ENCODE data around the gene ANO3. TPM values are rescaled to one million over a fixed set of nuclear protein-coding genes. Genes with fewer than 3 reads are reported as not detected.

The ANO3 gene
- total and polyA plus RNA-seq, 2 experiments from 2014 or later = not detected

DNA sequence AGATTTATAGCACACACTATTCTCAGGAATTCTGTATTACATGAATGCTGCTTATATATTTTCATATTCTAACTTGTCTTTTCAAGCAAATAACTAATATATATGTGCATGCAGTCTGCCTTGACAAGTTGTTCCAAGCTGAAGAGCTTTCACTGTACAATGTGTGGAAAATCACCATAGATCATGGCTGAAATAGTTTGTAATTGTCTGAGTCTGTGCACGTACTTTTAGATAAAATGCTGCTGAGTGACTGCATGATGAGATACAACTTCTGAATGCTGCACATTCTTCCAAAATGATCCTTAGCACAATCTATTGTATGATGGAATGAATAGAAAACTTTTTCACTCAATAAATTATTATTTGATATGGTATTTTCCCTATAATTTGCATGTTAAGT lies 331.0 kb downstream of the ANO3 start:
- TF ChIP-seq, protein P1, sequence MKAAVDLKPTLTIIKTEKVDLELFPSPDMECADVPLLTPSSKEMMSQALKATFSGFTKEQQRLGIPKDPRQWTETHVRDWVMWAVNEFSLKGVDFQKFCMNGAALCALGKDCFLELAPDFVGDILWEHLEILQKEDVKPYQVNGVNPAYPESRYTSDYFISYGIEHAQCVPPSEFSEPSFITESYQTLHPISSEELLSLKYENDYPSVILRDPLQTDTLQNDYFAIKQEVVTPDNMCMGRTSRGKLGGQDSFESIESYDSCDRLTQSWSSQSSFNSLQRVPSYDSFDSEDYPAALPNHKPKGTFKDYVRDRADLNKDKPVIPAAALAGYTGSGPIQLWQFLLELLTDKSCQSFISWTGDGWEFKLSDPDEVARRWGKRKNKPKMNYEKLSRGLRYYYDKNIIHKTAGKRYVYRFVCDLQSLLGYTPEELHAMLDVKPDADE (IDR thresholded peaks at IDR 0.05) = no peak
- TF ChIP-seq ZNF114 (CRISPR knock-in tag; IDR thresholded peaks at IDR 0.05) = no peak
- H3K27me3 ChIP-seq (ENCODE audit: insufficient read depth) = no peaks in the 10 kb centered on the region
- Mint-ChIP-seq H3K4me3 (no peak overlapping the region), H3K36me3 (ENCODE audit: low read depth) (no peaks in the 10 kb centered on the region), H3K27ac (no peak overlapping the region), H3K27me3 (ENCODE audit: insufficient read depth, low read depth, poor library complexity) (no peaks in the 10 kb centered on the region), H3K9me3 (no peaks in the 10 kb centered on the region), H3K4me1 (peaks cover 8% of the 10 kb centered on the region)
- H4K20me1 ChIP-seq (replicated peaks; ENCODE audit: insufficient read depth) = no peaks in the 10 kb centered on the region
- no peak overlapping the region for H2AFZ ChIP-seq
- H3K4me1 ChIP-seq (ENCODE audit: insufficient read depth) = no peaks in the 10 kb centered on the region
- H3K27ac ChIP-seq (ENCODE audit: low read depth) = no peak overlapping the region
- H3K9me2 ChIP-seq (ENCODE audit: insufficient read depth) = no peaks in the 10 kb centered on the region
- DNase-seq (ENCODE audit: low spot score) (no peak), ATAC-seq (no peak)
- H3K79me2 ChIP-seq (replicated peaks; ENCODE audit: insufficient read depth) = no peaks in the 10 kb centered on the region
- no peaks in the 10 kb centered on the region for H3F3A ChIP-seq (replicated peaks; ENCODE audit: low read depth)
- H3K4me3 ChIP-seq = no peak overlapping the region
- H3K4me2 ChIP-seq = no peak overlapping the region
- no peaks in the 10 kb centered on the region for H3K36me3 ChIP-seq (ENCODE audit: insufficient read depth)

DNA sequence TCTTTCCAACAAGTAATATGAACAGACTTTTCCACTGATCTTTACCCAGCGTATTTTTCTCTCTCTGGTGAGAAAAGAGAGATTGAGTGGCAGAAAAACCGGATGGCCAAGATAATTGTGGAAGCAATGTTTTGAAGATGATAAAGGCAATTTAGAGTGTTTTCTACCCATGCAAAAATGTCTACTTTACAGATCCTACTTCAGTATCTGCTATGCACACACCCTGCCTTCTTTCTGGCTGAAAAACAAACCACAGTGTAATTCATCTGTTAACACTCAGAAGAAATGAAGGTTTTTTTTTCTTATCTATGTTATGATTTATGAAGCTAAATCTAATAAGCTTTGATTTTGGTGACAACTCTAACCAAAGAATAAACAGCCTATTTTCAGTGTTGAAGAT lies 333.1 kb downstream of the ANO3 start:
- Histone ChIP-seq H3K79me2 (replicated peaks; ENCODE audit: insufficient read depth) (no peaks in the 10 kb centered on the region), H3K4me2 (no peak overlapping the region), H4K20me1 (replicated peaks; ENCODE audit: insufficient read depth) (no peaks in the 10 kb centered on the region), H3K4me1 (ENCODE audit: insufficient read depth) (no peaks in the 10 kb centered on the region), H3K36me3 (ENCODE audit: insufficient read depth) (no peaks in the 10 kb centered on the region), H3K27ac (ENCODE audit: low read depth) (no peak overlapping the region), H3F3A (replicated peaks; ENCODE audit: low read depth) (no peaks in the 10 kb centered on the region), H3K27me3 (ENCODE audit: insufficient read depth) (no peaks in the 10 kb centered on the region), H3K9me2 (ENCODE audit: insufficient read depth) (no peaks in the 10 kb centered on the region), H2AFZ (no peak overlapping the region), H3K4me3 (no peak overlapping the region)
- Mint-ChIP-seq H3K36me3 (ENCODE audit: low read depth) (no peaks in the 10 kb centered on the region), H3K4me1 (peaks cover 8% of the 10 kb centered on the region), H3K27ac (no peak overlapping the region), H3K4me3 (no peak overlapping the region), H3K27me3 (ENCODE audit: insufficient read depth, low read depth, poor library complexity) (no peaks in the 10 kb centered on the region), H3K9me3 (no peaks in the 10 kb centered on the region)
- ATAC-seq (no peak), DNase-seq (ENCODE audit: low spot score) (no peak)
- TF ChIP-seq STAT1 (IDR thresholded peaks at IDR 0.05; ENCODE audit: unreplicated experiment) (no peak), CREB1 (CRISPR knock-in tag; IDR thresholded peaks at IDR 0.05; ENCODE audit: low read depth) (no peak), EZH2 (IDR thresholded peaks at IDR 0.05; ENCODE audit: low read depth, unreplicated experiment) (no peak), NANOG (IDR thresholded peaks at IDR 0.05; ENCODE audit: borderline replicate concordance) (no peak), EZH2phosphoT487 (IDR thresholded peaks at IDR 0.05; ENCODE audit: unreplicated experiment) (no peak), ZNF331 (CRISPR knock-in tag; IDR thresholded peaks at IDR 0.05; ENCODE audit: low read depth) (no peak)

DNA sequence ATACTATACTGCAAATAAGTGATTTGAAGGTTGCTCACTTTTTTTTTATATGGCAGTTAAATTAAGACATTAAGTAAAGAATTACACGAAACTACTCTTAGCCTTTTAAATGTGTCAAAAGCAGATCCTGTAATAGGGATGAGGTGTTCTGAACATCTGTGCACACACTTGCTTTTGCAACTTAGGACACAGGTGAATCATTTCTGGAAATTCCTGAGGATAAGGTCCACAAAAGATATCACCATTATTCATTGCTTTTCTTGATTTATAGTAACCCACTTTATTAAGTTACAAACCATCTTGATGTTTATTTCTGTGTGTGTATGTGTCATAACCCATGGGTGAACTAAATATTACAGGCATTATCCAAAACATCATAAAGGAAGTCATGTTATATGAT lies 334.0 kb downstream of the ANO3 start:
- H4K20me1 ChIP-seq (replicated peaks; ENCODE audit: insufficient read depth) = no peaks in the 10 kb centered on the region
- no peak overlapping the region for H3K27ac Mint-ChIP-seq
- H3K36me3 Mint-ChIP-seq (ENCODE audit: low read depth) = no peaks in the 10 kb centered on the region
- H3K4me3 Mint-ChIP-seq = no peak overlapping the region
- no peaks in the 10 kb centered on the region for H3K27me3 ChIP-seq (ENCODE audit: insufficient read depth)
- H3K4me2 ChIP-seq = no peak overlapping the region
- H3K79me2 ChIP-seq (replicated peaks; ENCODE audit: insufficient read depth) = no peaks in the 10 kb centered on the region
- ATAC-seq (no peak), DNase-seq (ENCODE audit: low spot score) (no peak)
- H3F3A ChIP-seq (replicated peaks; ENCODE audit: low read depth) = no peaks in the 10 kb centered on the region
- no peaks in the 10 kb centered on the region for H3K27me3 Mint-ChIP-seq (ENCODE audit: insufficient read depth, low read depth, poor library complexity)
- no peaks in the 10 kb centered on the region for H3K4me1 ChIP-seq (ENCODE audit: insufficient read depth)
- no peaks in the 10 kb centered on the region for H3K9me2 ChIP-seq (ENCODE audit: insufficient read depth)
- H3K27ac ChIP-seq (ENCODE audit: low read depth) = no peak overlapping the region
- H3K9me3 Mint-ChIP-seq = no peaks in the 10 kb centered on the region
- H2AFZ ChIP-seq = no peak overlapping the region
- H3K4me1 Mint-ChIP-seq = peaks cover 8% of the 10 kb centered on the region
- no peak overlapping the region for H3K4me3 ChIP-seq
- no peaks in the 10 kb centered on the region for H3K36me3 ChIP-seq (ENCODE audit: insufficient read depth)
- no peak for TF ChIP-seq EZH2 (IDR thresholded peaks at IDR 0.05; ENCODE audit: low read depth, unreplicated experiment)
- no peak for TF ChIP-seq EZH2phosphoT487 (IDR thresholded peaks at IDR 0.05; ENCODE audit: unreplicated experiment)
- TF ChIP-seq, protein P1 (IDR thresholded peaks at IDR 0.05) = no peak
- TF ChIP-seq, protein P2, sequence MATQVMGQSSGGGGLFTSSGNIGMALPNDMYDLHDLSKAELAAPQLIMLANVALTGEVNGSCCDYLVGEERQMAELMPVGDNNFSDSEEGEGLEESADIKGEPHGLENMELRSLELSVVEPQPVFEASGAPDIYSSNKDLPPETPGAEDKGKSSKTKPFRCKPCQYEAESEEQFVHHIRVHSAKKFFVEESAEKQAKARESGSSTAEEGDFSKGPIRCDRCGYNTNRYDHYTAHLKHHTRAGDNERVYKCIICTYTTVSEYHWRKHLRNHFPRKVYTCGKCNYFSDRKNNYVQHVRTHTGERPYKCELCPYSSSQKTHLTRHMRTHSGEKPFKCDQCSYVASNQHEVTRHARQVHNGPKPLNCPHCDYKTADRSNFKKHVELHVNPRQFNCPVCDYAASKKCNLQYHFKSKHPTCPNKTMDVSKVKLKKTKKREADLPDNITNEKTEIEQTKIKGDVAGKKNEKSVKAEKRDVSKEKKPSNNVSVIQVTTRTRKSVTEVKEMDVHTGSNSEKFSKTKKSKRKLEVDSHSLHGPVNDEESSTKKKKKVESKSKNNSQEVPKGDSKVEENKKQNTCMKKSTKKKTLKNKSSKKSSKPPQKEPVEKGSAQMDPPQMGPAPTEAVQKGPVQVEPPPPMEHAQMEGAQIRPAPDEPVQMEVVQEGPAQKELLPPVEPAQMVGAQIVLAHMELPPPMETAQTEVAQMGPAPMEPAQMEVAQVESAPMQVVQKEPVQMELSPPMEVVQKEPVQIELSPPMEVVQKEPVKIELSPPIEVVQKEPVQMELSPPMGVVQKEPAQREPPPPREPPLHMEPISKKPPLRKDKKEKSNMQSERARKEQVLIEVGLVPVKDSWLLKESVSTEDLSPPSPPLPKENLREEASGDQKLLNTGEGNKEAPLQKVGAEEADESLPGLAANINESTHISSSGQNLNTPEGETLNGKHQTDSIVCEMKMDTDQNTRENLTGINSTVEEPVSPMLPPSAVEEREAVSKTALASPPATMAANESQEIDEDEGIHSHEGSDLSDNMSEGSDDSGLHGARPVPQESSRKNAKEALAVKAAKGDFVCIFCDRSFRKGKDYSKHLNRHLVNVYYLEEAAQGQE (IDR thresholded peaks at IDR 0.05; ENCODE audit: unreplicated experiment) = no peak
- TF ChIP-seq NANOG (IDR thresholded peaks at IDR 0.05; ENCODE audit: borderline replicate concordance) = no peak
- no peak for TF ChIP-seq STAT1 (IDR thresholded peaks at IDR 0.05; ENCODE audit: unreplicated experiment)
- no peak for TF ChIP-seq JUNB (IDR thresholded peaks at IDR 0.05; ENCODE audit: unreplicated experiment)
- TF ChIP-seq, protein P3, sequence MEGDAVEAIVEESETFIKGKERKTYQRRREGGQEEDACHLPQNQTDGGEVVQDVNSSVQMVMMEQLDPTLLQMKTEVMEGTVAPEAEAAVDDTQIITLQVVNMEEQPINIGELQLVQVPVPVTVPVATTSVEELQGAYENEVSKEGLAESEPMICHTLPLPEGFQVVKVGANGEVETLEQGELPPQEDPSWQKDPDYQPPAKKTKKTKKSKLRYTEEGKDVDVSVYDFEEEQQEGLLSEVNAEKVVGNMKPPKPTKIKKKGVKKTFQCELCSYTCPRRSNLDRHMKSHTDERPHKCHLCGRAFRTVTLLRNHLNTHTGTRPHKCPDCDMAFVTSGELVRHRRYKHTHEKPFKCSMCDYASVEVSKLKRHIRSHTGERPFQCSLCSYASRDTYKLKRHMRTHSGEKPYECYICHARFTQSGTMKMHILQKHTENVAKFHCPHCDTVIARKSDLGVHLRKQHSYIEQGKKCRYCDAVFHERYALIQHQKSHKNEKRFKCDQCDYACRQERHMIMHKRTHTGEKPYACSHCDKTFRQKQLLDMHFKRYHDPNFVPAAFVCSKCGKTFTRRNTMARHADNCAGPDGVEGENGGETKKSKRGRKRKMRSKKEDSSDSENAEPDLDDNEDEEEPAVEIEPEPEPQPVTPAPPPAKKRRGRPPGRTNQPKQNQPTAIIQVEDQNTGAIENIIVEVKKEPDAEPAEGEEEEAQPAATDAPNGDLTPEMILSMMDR (conservative IDR thresholded peaks at IDR 0.05; ENCODE audit: low read depth in 2 of 2) = no peak
- TF ChIP-seq ZNF331 (CRISPR knock-in tag; IDR thresholded peaks at IDR 0.05; ENCODE audit: low read depth) = no peak
- no peak for TF ChIP-seq CREB1 (CRISPR knock-in tag; IDR thresholded peaks at IDR 0.05; ENCODE audit: low read depth)

All from GM23338 (cell line).